Body of pancreas (tissue), 4 donors: ENCODE results near the gene METTL1. TPM values are rescaled to one million over a fixed set of nuclear protein-coding genes. Genes with fewer than 3 reads are reported as not detected.

ENCODE experiments used
- ATAC-seq: fragments of 150-250 bp; one replicate; pipeline ENCODE4 v1.9.1; 2016
- DNase-seq, 4 donors: peaks; one replicate each; pipeline ENCODE4 v3.0.0-alpha.2; 2019
- H3K27ac ChIP-seq, 4 donors: fragments of 200-600 bp; sonication (generic); 1 replicate in 3 of 4; 2 replicates in 1 of 4; pipeline versions ENCODE4 v1.5.1 to v1.6.1; 2016 to 2019; ENCODE audit warnings: mild to moderate bottlenecking in 1 of 4, mixed read lengths in 1 of 4, moderate library complexity in 1 of 4
- H3K27me3 ChIP-seq, 2 donors: fragments of 200-600 bp; sonication (generic); one replicate each; pipeline ENCODE4 v1.6.0; 2016; ENCODE audit warnings: mild to moderate bottlenecking in 1 of 2
- H3K36me3 ChIP-seq, 2 donors: fragments of 200-600 bp; sonication (generic); replicated peaks in 1 of 2; 2 replicates each; pipeline ENCODE4 v1.5.1; 2016; ENCODE audit warnings: low read depth in 2 of 2; ENCODE audit not compliant: insufficient read depth in 1 of 2
- H3K4me1 ChIP-seq: fragments of 200-600 bp; sonication (generic); one replicate; pipeline ENCODE4 v1.6.0; 2016
- H3K4me3 ChIP-seq, 2 donors: fragments of 200-600 bp; sonication (generic); 1 replicate in 1 of 2; 2 replicates in 1 of 2; pipeline ENCODE4 v1.5.1; 2016 to 2019
- H3K9me3 ChIP-seq, 3 donors: fragments of 200-600 bp; sonication (generic); 1 replicate in 2 of 3; 2 replicates in 1 of 3; pipeline ENCODE4 v1.5.1; 2016
- CTCF ChIP-seq, 7 experiments: fragments of 450-650 bp in 4 of 7; fragments of 200-600 bp in 3 of 7; sonication (generic) in 3 of 7; IDR thresholded peaks; one replicate each; pipeline ENCODE4 v1.5.1; 2016 to 2019; ENCODE audit warnings: antibody characterized with exemption in 7 of 7
- POLR2A ChIP-seq, 3 donors: fragments of 450-650 bp; IDR thresholded peaks; one replicate each; pipeline ENCODE4 v1.6.1; 2016; ENCODE audit warnings: antibody characterized with exemption in 3 of 3, mild to moderate bottlenecking in 2 of 3
- WGBS, 2 donors: methylation state at CpG; one replicate each; pipeline ENCODE4 v1.1.5; 2017; 5-methylcytosine and 5-hydroxymethylcytosine counted together
- intact Hi-C: fragments of 100-400 bp; cut with DNase I; formaldehyde crosslinking; loops from one replicate; pipeline ENCODE4 v1.15.1; 2023
- total RNA-seq, 2 donors: library from RNA; depleted of rRNA; stranded (reverse); fragments of >200 nt; gene quantifications; one replicate each; pipeline ENCODE4 v1.1.0, GENCODE V29; 2016

The METTL1 gene
- total RNA-seq, 2 donors from 2014 or later = 16.1 to 23.1 TPM

GRCh38 chr12:57751788-57752667 is 19.9 kb downstream of the METTL1 start, which contains the start of gene CDK4:
CDK4 (minus strand) TSS chr12:57752310; CDS start chr12:57751717, 593 bp downstream.
- intact Hi-C loops = no loop called here
- Histone ChIP-seq H3K4me1 (peaks cover 38% of the 10 kb centered on the region), H3K36me3 (peaks cover 0 to 4% of the 10 kb centered on the region in 2 donors), H3K27me3 (no peaks in the 10 kb centered on the region), H3K9me3 (no peaks in the 10 kb centered on the region), H3K27ac (peak within 1 kb of the TSS; percentile 66 to 90 (median 80)), H3K4me3 (peak within 1 kb of the TSS; percentile 27 to 28)
- ATAC-seq (peak; percentile 85), DNase-seq (peak; percentile 100)
- WGBS, 2 donors = 0 to 1% methylated on average over 33 to 57 of the region's 58 CpGs
- TF ChIP-seq CTCF (IDR thresholded peaks at IDR 0.05) (peak in 2 of 7 experiments; percentile 10 to 25), POLR2A (IDR thresholded peaks at IDR 0.05) (peak; percentile 82 to 92 (median 91))

GRCh38 chr12:57751432-57751787 is 20.5 kb downstream of the METTL1 start:
- Histone ChIP-seq H3K9me3 (no peaks in the 10 kb centered on the region), H3K36me3 (peaks cover 0 to 6% of the 10 kb centered on the region in 2 donors), H3K27me3 (no peaks in the 10 kb centered on the region), H3K4me3 (peak overlapping the region; percentile 27 to 28), H3K4me1 (peaks cover 32% of the 10 kb centered on the region), H3K27ac (peak overlapping the region in 3 of 4 donors; percentile 71 to 90 (median 89))
- WGBS, 2 donors = 7 to 12% methylated on average over 8 of the region's 8 CpGs
- DNase-seq (no peak), ATAC-seq (no peak)
- intact Hi-C loops = no loop called here
- TF ChIP-seq POLR2A (IDR thresholded peaks at IDR 0.05) (no peak), CTCF (IDR thresholded peaks at IDR 0.05) (no peak)

GRCh38 chr12:57750561-57751431 is 21.1 kb downstream of the METTL1 start:
- WGBS, 2 donors = 82 to 85% methylated on average over 15 of the region's 15 CpGs
- DNase-seq (no peak), ATAC-seq (no peak)
- Histone ChIP-seq H3K36me3 (peaks cover 0 to 6% of the 10 kb centered on the region in 2 donors), H3K27ac (peak overlapping the region in 3 of 4 donors; percentile 71 to 90 (median 89)), H3K9me3 (no peaks in the 10 kb centered on the region), H3K27me3 (no peaks in the 10 kb centered on the region), H3K4me3 (no peak overlapping the region), H3K4me1 (peaks cover 32% of the 10 kb centered on the region)
- intact Hi-C loops = no loop called here
- no peak for TF ChIP-seq CTCF (IDR thresholded peaks at IDR 0.05)
- TF ChIP-seq POLR2A (IDR thresholded peaks at IDR 0.05) = no peak

- H3K4me1 ChIP-seq = peaks cover 37% of the 10 kb centered on the region
- intact Hi-C loops = no loop called here
- H3K27ac ChIP-seq = no peak overlapping the region
- DNase-seq (no peak), ATAC-seq (no peak)
- WGBS, 2 donors = 91 to 96% methylated on average over 5 of the region's 5 CpGs
- H3K36me3 ChIP-seq = peaks cover 0 to 6% of the 10 kb centered on the region in 2 donors
- TF ChIP-seq POLR2A (IDR thresholded peaks at IDR 0.05) = no peak
- TF ChIP-seq CTCF (IDR thresholded peaks at IDR 0.05) = no peak
- H3K9me3 ChIP-seq = no peaks in the 10 kb centered on the region
- no peak overlapping the region for H3K4me3 ChIP-seq
- H3K27me3 ChIP-seq = no peaks in the 10 kb centered on the region
Measured at GRCh38 chr12:57749061-57749460, 22.8 kb downstream of the METTL1 start.
